HFFc6 (cell line): ENCODE measurements around the gene KMO. TPM values are rescaled to one million over a fixed set of nuclear protein-coding genes. Genes with fewer than 3 reads are reported as not detected.

ENCODE experiments used
- DNase-seq: peaks from one replicate; pipeline ENCODE4 v3.0.0-alpha.2; 2018
- H3K27ac Mint-ChIP-seq: 2 replicates; pipeline ENCODE4 v1.8.0; 2020; ENCODE audit warnings: mild to moderate bottlenecking, mixed read lengths
- H3K27me3 Mint-ChIP-seq: 2 replicates; pipeline ENCODE4 v1.8.0; 2021; ENCODE audit warnings: mild to moderate bottlenecking, moderate library complexity, mixed read lengths; ENCODE audit not compliant: insufficient read depth
- H3K36me3 Mint-ChIP-seq: 2 replicates; pipeline ENCODE4 v1.8.0; 2021; ENCODE audit warnings: low read depth, mixed read lengths
- H3K4me1 Mint-ChIP-seq: 2 replicates; pipeline ENCODE4 v1.8.0; 2020; ENCODE audit warnings: low read depth, mixed read lengths
- H3K4me3 Mint-ChIP-seq: 2 replicates; pipeline ENCODE4 v1.8.0; 2020; ENCODE audit warnings: mild to moderate bottlenecking, moderate library complexity, mixed read lengths
- H3K9me3 Mint-ChIP-seq: 2 replicates; pipeline ENCODE4 v1.8.0; 2020; ENCODE audit warnings: mild to moderate bottlenecking, mixed read lengths
- total RNA-seq, 6 experiments: library from RNA; stranded (reverse); fragmentation: NEBNext Ultra II Directional; extraction: Animal tissue kit (Norgen Biotek cat#: 25700); gene quantifications; 2 replicates in 1 of 6; 3 replicates in 5 of 6; pipeline ENCODE4 v1.2.3, GENCODE V29; 2021
- TF ChIP-seq, protein P1 (sequence below): fragments of 200-600 bp; sonication (generic); IDR thresholded peaks from 2 replicates; pipeline ENCODE4 v1.5.0; 2021; ENCODE audit warnings: antibody characterized with exemption, mild to moderate bottlenecking

Gene KMO
- total RNA-seq, 6 experiments from 2014 or later = not detected

DNA sequence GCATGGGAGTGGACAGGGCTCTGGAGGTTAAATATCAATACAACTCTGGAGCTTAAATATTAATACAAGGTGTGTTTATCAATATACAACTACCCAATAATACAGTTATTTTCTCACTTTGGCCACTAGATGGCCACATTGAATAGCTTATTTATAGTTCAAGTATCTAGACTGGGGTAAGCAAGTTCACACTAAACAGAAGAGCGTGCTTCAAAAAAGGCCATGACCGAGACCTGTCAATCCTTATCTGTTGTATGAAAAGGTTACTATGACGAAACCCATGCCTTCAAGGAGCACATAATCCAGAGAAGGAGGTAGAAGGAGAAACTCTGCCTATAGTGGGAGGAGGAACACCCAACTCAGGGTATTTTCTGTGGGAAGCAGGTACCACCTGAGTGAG lies 78.9 kb downstream of the KMO start:
- Mint-ChIP-seq H3K4me3 (no peak overlapping the region), H3K36me3 (no peaks in the 10 kb centered on the region), H3K27ac (no peak overlapping the region), H3K4me1 (peaks cover 27% of the 10 kb centered on the region), H3K27me3 (no peaks in the 10 kb centered on the region; the same call in none of the 2 replicates), H3K9me3 (no peaks in the 10 kb centered on the region)
- DNase-seq = peak; percentile 70
- TF ChIP-seq, protein P1, sequence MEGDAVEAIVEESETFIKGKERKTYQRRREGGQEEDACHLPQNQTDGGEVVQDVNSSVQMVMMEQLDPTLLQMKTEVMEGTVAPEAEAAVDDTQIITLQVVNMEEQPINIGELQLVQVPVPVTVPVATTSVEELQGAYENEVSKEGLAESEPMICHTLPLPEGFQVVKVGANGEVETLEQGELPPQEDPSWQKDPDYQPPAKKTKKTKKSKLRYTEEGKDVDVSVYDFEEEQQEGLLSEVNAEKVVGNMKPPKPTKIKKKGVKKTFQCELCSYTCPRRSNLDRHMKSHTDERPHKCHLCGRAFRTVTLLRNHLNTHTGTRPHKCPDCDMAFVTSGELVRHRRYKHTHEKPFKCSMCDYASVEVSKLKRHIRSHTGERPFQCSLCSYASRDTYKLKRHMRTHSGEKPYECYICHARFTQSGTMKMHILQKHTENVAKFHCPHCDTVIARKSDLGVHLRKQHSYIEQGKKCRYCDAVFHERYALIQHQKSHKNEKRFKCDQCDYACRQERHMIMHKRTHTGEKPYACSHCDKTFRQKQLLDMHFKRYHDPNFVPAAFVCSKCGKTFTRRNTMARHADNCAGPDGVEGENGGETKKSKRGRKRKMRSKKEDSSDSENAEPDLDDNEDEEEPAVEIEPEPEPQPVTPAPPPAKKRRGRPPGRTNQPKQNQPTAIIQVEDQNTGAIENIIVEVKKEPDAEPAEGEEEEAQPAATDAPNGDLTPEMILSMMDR = peak; percentile 91

DNA sequence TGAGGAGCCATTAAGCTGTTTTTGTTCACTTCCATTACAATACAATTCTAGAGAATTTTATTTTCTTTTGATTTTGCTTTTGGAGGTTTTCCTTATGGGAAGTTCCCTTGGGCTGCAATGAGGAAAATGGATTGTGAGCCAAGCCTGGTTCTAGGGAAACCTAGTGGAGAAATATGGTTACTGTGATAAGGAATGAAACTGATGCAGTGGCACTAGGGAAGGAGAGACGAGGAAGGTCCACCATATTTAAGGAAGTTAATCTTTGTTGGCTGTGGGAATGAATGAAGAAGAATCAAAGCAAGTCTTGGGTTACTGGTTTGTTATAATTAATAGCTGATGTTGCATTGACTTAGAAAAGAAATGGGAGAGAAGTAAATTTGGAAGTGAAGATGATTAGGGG lies 79.6 kb downstream of the KMO start:
- Mint-ChIP-seq H3K9me3 (no peaks in the 10 kb centered on the region), H3K4me3 (no peak overlapping the region), H3K27me3 (no peaks in the 10 kb centered on the region; the same call in none of the 2 replicates), H3K4me1 (peaks cover 20% of the 10 kb centered on the region), H3K36me3 (no peaks in the 10 kb centered on the region), H3K27ac (no peak overlapping the region)
- DNase-seq = no peak
- TF ChIP-seq, protein P1 = no peak

DNA sequence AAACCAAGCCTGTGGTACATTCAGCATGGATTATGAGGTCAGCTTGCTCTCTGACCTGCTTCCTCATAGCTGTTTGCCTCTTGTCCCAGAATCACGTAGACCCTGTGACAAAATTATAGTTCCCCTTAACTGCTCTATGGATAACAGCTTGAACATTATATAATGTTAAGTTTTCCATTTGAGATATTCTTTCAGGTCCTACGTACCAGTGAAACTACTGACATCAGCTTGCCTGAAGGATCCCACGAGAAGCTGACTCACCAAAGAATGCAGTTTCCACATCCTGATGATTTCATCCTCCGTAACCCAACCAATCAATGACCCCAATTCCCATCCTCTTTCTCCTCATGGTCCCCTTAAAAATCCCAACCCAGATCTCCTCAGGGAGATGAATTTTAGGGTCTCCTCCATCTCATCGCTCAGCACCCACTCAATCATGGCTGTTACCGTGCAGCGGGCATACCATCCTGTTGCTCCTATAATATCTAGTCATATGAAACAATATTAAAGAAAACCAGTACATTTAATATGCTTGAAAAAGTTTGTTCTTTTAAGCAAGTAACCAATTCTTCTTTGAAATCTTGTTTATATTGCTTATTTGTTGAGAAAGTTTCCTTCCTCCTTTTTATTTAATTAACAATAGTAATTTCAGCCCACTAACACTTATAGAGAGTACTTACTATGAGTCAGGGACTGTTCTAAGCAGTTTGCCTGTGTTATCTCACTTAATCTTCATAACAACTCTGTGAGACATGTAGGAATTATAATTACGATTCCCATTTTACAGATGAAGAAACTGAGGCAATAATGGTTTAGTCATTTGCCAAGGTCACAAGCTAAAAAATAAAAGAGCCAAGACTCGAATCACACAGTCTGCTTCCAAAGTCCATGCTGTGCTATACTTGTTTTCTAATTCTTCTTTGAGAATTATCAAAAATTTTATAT lies 80.6 kb downstream of the KMO start:
- H3K27me3 Mint-ChIP-seq = no peaks in the 10 kb centered on the region; the same call in none of the 2 replicates
- H3K9me3 Mint-ChIP-seq = no peaks in the 10 kb centered on the region
- peak; percentile 74 for DNase-seq
- H3K27ac Mint-ChIP-seq = no peak overlapping the region
- TF ChIP-seq, protein P1 = no peak
- H3K36me3 Mint-ChIP-seq = no peaks in the 10 kb centered on the region
- peak overlapping the region; percentile 59 for H3K4me3 Mint-ChIP-seq
- H3K4me1 Mint-ChIP-seq = peaks cover 11% of the 10 kb centered on the region

DNA sequence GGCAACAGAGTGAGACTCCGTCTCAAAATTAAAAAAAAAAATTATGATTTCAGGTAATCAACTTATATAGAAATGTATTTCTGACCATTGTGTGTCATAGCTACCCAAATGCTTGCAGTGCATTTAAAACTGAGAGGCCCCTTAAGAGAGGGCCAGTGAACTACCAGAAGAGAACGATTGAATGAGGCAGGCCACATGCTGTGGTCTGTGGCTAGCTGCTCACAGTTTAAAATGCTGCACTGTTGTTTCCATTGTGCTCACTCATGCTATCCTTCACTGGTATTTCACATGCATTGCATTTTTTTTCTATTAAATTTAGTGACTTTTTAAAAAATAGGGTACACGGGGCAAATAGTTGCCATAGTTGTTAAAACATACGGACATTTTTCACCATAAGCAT lies 82.0 kb downstream of the KMO start:
- Mint-ChIP-seq H3K4me3 (no peak overlapping the region), H3K36me3 (no peaks in the 10 kb centered on the region), H3K4me1 (peaks cover 11% of the 10 kb centered on the region), H3K27me3 (no peaks in the 10 kb centered on the region; the same call in 1 of the 2 replicates), H3K27ac (no peak overlapping the region), H3K9me3 (no peaks in the 10 kb centered on the region)
- DNase-seq = no peak
- TF ChIP-seq, protein P1 = no peak

DNA sequence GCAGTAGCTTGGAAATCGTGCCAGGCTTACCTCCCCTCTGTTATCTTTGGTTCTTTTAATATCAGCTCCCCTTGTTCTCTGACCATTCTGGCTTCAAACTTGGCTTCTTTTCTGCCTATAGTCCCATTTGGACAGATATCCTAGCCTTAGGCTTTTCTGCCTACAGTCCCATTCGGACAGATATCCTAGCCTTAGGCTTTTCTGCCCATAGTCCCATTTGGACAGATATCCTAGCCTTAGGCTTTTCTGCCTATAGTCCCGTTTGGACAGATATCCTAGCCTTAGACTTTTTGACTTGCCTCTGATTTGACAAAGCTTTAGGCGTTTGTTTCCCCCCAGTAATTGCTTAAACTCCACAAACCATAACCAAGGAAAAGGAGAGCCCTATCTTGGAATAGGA lies 82.4 kb downstream of the KMO start:
- Mint-ChIP-seq H3K9me3 (no peaks in the 10 kb centered on the region), H3K27me3 (no peaks in the 10 kb centered on the region; the same call in 1 of the 2 replicates), H3K4me1 (peaks cover 11% of the 10 kb centered on the region), H3K36me3 (no peaks in the 10 kb centered on the region), H3K4me3 (no peak overlapping the region), H3K27ac (no peak overlapping the region)
- DNase-seq = no peak
- TF ChIP-seq, protein P1 = no peak
